ENCODE measurements around the gene TBC1D1.

DNA sequence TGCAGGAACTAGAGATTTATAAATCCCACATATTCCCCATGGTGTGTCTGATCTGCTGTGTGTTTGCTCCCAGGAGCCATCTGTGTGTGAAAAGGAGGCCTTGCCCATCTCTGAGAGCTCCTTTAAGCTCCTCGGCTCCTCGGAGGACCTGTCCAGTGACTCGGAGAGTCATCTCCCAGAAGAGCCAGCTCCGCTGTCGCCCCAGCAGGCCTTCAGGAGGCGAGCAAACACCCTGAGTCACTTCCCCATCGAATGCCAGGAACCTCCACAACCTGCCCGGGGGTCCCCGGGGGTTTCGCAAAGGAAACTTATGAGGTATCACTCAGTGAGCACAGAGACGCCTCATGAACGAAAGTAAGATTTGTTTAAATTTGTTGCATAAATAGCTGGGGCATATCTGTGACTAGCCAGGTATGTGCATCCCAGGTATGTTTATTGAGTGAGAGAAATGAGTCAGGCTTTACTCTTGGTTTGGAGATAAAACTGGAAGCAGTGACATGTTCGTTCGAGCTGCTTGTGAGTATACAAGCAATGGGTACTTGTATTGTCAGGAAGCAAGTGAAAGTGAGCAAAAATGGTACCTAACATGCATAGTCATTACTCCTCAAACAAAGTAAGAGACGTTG lies 158.8 kb downstream of the TBC1D1 start:
- TF ChIP-seq, protein P1, sequence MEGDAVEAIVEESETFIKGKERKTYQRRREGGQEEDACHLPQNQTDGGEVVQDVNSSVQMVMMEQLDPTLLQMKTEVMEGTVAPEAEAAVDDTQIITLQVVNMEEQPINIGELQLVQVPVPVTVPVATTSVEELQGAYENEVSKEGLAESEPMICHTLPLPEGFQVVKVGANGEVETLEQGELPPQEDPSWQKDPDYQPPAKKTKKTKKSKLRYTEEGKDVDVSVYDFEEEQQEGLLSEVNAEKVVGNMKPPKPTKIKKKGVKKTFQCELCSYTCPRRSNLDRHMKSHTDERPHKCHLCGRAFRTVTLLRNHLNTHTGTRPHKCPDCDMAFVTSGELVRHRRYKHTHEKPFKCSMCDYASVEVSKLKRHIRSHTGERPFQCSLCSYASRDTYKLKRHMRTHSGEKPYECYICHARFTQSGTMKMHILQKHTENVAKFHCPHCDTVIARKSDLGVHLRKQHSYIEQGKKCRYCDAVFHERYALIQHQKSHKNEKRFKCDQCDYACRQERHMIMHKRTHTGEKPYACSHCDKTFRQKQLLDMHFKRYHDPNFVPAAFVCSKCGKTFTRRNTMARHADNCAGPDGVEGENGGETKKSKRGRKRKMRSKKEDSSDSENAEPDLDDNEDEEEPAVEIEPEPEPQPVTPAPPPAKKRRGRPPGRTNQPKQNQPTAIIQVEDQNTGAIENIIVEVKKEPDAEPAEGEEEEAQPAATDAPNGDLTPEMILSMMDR (IDR thresholded peaks at IDR 0.05): no peak
- TF ChIP-seq POLR2A (IDR thresholded peaks at IDR 0.05): no peak

All from transverse colon (tissue), 3 donors.